ENCODE results near the gene PNRC2.

Gene PNRC2

GRCh38 chr1:23925279-23925678 lies 34.3 kb upstream of the PNRC2 start:
- no peak for DNase-seq (ENCODE audit: low read depth in 2 of 2)
- TF ChIP-seq, protein P1, sequence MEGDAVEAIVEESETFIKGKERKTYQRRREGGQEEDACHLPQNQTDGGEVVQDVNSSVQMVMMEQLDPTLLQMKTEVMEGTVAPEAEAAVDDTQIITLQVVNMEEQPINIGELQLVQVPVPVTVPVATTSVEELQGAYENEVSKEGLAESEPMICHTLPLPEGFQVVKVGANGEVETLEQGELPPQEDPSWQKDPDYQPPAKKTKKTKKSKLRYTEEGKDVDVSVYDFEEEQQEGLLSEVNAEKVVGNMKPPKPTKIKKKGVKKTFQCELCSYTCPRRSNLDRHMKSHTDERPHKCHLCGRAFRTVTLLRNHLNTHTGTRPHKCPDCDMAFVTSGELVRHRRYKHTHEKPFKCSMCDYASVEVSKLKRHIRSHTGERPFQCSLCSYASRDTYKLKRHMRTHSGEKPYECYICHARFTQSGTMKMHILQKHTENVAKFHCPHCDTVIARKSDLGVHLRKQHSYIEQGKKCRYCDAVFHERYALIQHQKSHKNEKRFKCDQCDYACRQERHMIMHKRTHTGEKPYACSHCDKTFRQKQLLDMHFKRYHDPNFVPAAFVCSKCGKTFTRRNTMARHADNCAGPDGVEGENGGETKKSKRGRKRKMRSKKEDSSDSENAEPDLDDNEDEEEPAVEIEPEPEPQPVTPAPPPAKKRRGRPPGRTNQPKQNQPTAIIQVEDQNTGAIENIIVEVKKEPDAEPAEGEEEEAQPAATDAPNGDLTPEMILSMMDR (IDR thresholded peaks at IDR 0.05; ENCODE audit: low read depth, low read length), result no peak
- H3K4me3 ChIP-seq (replicated peaks in 1 of 2; ENCODE audit: low read depth in 2 of 2, low read length in 2 of 2), result no peak overlapping the region

GRCh38 chr1:23927097-23927496 lies 32.5 kb upstream of the PNRC2 start:
- TF ChIP-seq, protein P1 (IDR thresholded peaks at IDR 0.05; ENCODE audit: low read depth, low read length), result no peak
- H3K4me3 ChIP-seq (replicated peaks in 1 of 2; ENCODE audit: low read depth in 2 of 2, low read length in 2 of 2), result no peak overlapping the region
- no peak for DNase-seq (ENCODE audit: low read depth in 2 of 2)

- no peak overlapping the region for H3K4me3 ChIP-seq (replicated peaks in 1 of 2; ENCODE audit: low read depth in 2 of 2, low read length in 2 of 2)
- TF ChIP-seq, protein P1 (IDR thresholded peaks at IDR 0.05; ENCODE audit: low read depth, low read length), result no peak
- DNase-seq (ENCODE audit: low read depth in 2 of 2), result no peak
Observed at GRCh38 chr1:23928789-23929188, 30.8 kb upstream of the PNRC2 start.

DNA sequence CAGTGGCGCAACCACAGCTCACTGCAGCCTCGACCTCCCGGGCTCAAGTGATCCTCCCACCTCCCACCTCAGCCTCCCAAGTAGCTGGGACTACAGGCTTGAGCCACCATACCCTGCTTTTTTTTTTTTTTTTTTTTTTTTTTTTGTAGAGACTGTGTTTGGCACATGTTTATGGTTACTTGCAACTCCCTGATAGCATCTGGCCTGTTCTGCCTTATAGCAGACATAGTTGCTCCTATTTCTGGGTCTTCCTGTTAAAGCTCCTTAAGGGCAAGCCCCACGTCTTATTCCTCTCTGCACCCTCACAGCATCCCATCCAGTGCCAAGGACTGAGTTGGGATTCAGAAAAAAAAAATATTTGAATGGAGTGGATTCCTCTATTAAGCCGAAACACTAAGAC lies 29.4 kb upstream of the PNRC2 start:
- TF ChIP-seq, protein P1 (IDR thresholded peaks at IDR 0.05; ENCODE audit: low read depth, low read length), result no peak
- no peak for DNase-seq (ENCODE audit: low read depth in 2 of 2)
- H3K4me3 ChIP-seq (replicated peaks in 1 of 2; ENCODE audit: low read depth in 2 of 2, low read length in 2 of 2), result no peak overlapping the region

DNA sequence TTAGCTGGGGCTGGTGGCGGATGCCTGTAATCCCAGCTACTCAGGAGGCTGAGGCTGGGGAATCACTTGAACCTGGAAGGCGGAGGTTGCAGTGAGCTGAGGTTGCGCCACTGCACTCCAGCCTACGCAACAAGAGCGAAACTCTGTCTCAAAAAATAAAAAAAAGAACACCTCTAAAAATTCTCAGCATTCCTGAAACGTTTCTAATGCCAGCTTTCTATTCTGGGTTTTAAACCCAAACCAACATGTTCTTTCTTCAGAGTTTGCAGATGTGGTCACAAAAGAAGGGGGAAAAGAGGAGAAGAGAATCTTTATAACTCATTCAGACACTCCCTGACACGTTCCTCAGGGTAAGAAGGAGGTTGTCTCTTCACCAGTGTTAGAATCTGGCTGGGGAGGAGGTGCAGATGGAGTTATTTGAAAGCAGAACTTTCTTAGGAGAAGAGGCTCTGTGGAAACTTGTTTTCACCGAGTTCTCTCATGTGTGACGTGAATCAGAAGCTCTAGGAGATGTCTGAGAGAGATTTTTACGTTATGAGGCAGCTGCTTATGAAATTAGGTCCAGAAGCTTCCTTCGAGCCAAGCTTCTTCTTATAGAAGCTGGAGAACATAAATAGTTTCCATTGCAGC lies 28.7 kb upstream of the PNRC2 start:
- H3K4me3 ChIP-seq (replicated peaks in 1 of 2; ENCODE audit: low read depth in 2 of 2, low read length in 2 of 2), result no peak overlapping the region
- TF ChIP-seq, protein P1 (IDR thresholded peaks at IDR 0.05; ENCODE audit: low read depth, low read length), result no peak

DNA sequence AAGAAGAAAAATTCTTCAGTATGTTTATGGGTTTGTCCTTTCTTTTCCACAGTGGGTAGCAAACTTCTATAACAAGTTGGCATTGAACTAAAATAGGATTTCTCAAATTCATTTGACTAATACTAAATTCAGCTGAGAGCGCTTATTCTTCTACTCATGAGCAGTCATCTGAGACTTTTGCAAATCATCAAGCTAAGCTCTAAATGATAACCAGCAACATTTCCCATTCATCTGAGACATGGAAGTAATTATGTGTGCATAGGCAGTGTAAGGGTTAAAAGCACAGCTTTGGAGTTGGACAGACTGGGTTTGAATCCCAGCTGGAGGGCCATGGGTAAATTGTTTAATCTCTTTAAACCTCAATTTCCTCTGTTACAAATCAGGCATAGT lies 28.1 kb upstream of the PNRC2 start:
- TF ChIP-seq, protein P1 (IDR thresholded peaks at IDR 0.05; ENCODE audit: low read depth, low read length), result no peak
- no peak for DNase-seq (ENCODE audit: low read depth in 2 of 2)

More for the DNA sequence above, 28.7 kb upstream of the PNRC2 start:
- peak; percentile 71 to 77 for DNase-seq (ENCODE audit: low read depth in 2 of 2)

More for the DNA sequence above, 28.1 kb upstream of the PNRC2 start:
- no peak overlapping the region for H3K4me3 ChIP-seq (replicated peaks in 1 of 2; ENCODE audit: low read depth in 2 of 2, low read length in 2 of 2)

Data from cardiac fibroblast (primary cell).